Type B pancreatic cell (in vitro differentiated cells): ENCODE measurements around the gene C4orf50. TPM values are rescaled to one million over a fixed set of nuclear protein-coding genes. Genes with fewer than 3 reads are reported as not detected.
"Not testable (repeated sequence)": the region's sequence is repeated elsewhere in the genome, so short reads cannot be mapped to it uniquely, and the experiment has no call there.

Experiments
- DNase-seq: peaks from one replicate; pipeline ENCODE4 v3.0.0; 2021; ENCODE audit warnings: mixed read lengths; ENCODE audit not compliant: unreplicated experiment; ENCODE audit errors: extremely low spot score
- H3K27ac Mint-ChIP-seq: 2 replicates; pipeline ENCODE4 v1.8.0; 2021; ENCODE audit warnings: mild to moderate bottlenecking, mixed read lengths
- H3K27me3 Mint-ChIP-seq: 2 replicates; pipeline ENCODE4 v1.8.0; 2021; ENCODE audit warnings: mixed read lengths
- H3K36me3 Mint-ChIP-seq: 2 replicates; pipeline ENCODE4 v1.8.0; 2021; ENCODE audit warnings: mixed read lengths
- H3K4me1 Mint-ChIP-seq: one replicate; pipeline ENCODE4 v1.8.0; 2021; ENCODE audit warnings: mixed read lengths; ENCODE audit not compliant: unreplicated experiment
- H3K4me3 Mint-ChIP-seq: 2 replicates; pipeline ENCODE4 v1.8.0; 2021; ENCODE audit warnings: mild to moderate bottlenecking, mixed read lengths
- H3K9me3 Mint-ChIP-seq: 2 replicates; pipeline ENCODE4 v1.8.0; 2021; ENCODE audit warnings: mixed read lengths
- CTCF ChIP-seq: fragments of 200-600 bp; sonication (generic); conservative IDR thresholded peaks from 2 replicates; pipeline ENCODE4 v1.5.0; 2021; ENCODE audit warnings: antibody characterized with exemption, mild to moderate bottlenecking
- total RNA-seq: library from RNA; stranded (reverse); gene quantifications from 2 replicates; pipeline ENCODE4 v1.2.1, GENCODE V29; 2021; ENCODE audit warnings: low replicate concordance

The C4orf50 gene
- total RNA-seq, 1 donor from 2014 or later: 0.19 TPM

GRCh38 chr4:6009452-6009851 is 8.8 kb downstream of the C4orf50 start:
- no peaks in the 10 kb centered on the region for H3K9me3 Mint-ChIP-seq
- no peak overlapping the region for H3K27ac Mint-ChIP-seq
- no peak overlapping the region for H3K4me3 Mint-ChIP-seq
- no peak for TF ChIP-seq CTCF
- H3K36me3 Mint-ChIP-seq: no peaks in the 10 kb centered on the region
- peaks cover 70% of the 10 kb centered on the region for H3K27me3 Mint-ChIP-seq
- DNase-seq: no peak
- no peaks in the 10 kb centered on the region for H3K4me1 Mint-ChIP-seq

GRCh38 chr4:6008766-6009385 is 9.4 kb downstream of the C4orf50 start:
- H3K27me3 Mint-ChIP-seq: peaks cover 70% of the 10 kb centered on the region
- no peak overlapping the region for H3K4me3 Mint-ChIP-seq
- H3K4me1 Mint-ChIP-seq: no peaks in the 10 kb centered on the region
- H3K27ac Mint-ChIP-seq: no peak overlapping the region
- H3K9me3 Mint-ChIP-seq: no peaks in the 10 kb centered on the region
- H3K36me3 Mint-ChIP-seq: no peaks in the 10 kb centered on the region
- DNase-seq: no peak
- TF ChIP-seq CTCF: no peak

DNA sequence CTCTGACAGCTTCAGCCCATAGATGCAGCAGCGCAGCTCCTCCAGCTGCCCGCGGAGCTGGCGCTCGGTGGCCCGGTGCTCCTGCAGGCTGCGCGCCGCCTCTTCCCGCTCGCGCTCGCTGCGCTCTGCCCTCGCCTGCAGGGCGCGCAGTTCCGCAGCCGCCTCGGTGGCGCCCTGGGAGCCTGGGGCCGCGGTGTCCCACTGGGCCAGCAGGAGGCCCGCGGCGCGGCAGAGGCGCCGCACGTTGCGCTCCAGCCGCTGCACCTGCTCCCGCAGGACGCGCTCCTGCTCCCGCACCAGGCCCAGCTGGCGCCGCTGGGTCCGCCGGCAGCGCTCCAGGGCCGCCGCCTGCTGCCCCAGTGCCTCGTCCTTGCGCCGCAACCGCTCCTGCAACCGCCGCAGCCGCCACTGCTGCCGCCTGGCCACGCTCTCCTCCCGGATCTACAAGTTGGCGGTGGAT is 10.1 kb downstream of the C4orf50 start:
- H3K9me3 Mint-ChIP-seq: no peaks in the 10 kb centered on the region
- peak; percentile 44 for TF ChIP-seq CTCF
- H3K4me3 Mint-ChIP-seq: no peak overlapping the region
- no peak overlapping the region for H3K27ac Mint-ChIP-seq
- H3K27me3 Mint-ChIP-seq: peaks cover 70% of the 10 kb centered on the region
- no peak for DNase-seq
- H3K4me1 Mint-ChIP-seq: no peaks in the 10 kb centered on the region
- no peaks in the 10 kb centered on the region for H3K36me3 Mint-ChIP-seq

DNA sequence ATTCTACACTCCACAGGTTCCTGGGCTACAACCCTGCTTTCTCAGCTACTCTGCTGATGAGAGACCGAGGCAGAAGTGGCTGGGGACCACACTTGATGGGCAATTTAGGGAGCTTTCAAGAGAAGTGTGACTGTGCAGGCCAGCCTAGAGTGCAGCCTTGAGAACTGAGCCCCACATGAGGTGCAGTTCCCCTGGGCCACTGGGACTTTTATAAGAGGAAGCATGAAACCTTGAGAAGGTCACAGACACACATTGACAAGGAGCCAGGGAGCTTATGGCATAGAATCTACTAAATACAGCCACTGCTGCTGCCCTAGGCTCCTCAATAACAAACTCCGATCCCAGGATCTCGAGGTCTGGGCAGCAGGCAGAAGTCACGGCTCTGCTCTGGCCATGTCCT is 13.1 kb downstream of the C4orf50 start:
- DNase-seq: no peak
- Mint-ChIP-seq H3K4me1 (no peaks in the 10 kb centered on the region), H3K36me3 (no peaks in the 10 kb centered on the region), H3K27ac (no peak overlapping the region), H3K27me3 (peaks cover 61% of the 10 kb centered on the region), H3K4me3 (no peak overlapping the region), H3K9me3 (no peaks in the 10 kb centered on the region)
- no peak for TF ChIP-seq CTCF

GRCh38 chr4:6003485-6003884 is 14.7 kb downstream of the C4orf50 start:
- not testable (repeated sequence) for H3K4me3 Mint-ChIP-seq, H3K4me1 Mint-ChIP-seq, DNase-seq, H3K9me3 Mint-ChIP-seq, H3K27ac Mint-ChIP-seq, H3K36me3 Mint-ChIP-seq
- peaks cover 57% of the 10 kb centered on the region for H3K27me3 Mint-ChIP-seq

- no peak for TF ChIP-seq CTCF
- Mint-ChIP-seq H3K27me3 (peaks cover 58% of the 10 kb centered on the region), H3K27ac (no peak overlapping the region), H3K4me3 (no peak overlapping the region), H3K4me1 (no peaks in the 10 kb centered on the region), H3K36me3 (no peaks in the 10 kb centered on the region), H3K9me3 (no peaks in the 10 kb centered on the region)
- no peak for DNase-seq
These were observed 15.3 kb downstream of the C4orf50 start for GRCh38 chr4:6002926-6003325.
